ENCODE results near the gene EFCAB8.
"Not testable (repeated sequence)": the region's sequence is repeated elsewhere in the genome, so short reads cannot be mapped to it uniquely, and the experiment has no call there.

EFCAB8 gene

GRCh38 chr20:32842688-32843524 lies 15.8 kb upstream of the EFCAB8 start:
- DNase-seq = no peak

- DNase-seq = no peak
Observed at GRCh38 chr20:32845786-32846185, 12.9 kb upstream of the EFCAB8 start.

- DNase-seq = no peak
Observed at GRCh38 chr20:32846852-32847251, 11.9 kb upstream of the EFCAB8 start.

- DNase-seq = no peak
Observed at GRCh38 chr20:32847964-32848363, 10.8 kb upstream of the EFCAB8 start.

GRCh38 chr20:32848846-32849245 lies 9.9 kb upstream of the EFCAB8 start:
- no peak for DNase-seq

GRCh38 chr20:32849577-32849976 lies 9.1 kb upstream of the EFCAB8 start:
- DNase-seq = no peak

GRCh38 chr20:32855387-32855786 lies 3.3 kb upstream of the EFCAB8 start:
- DNase-seq = no peak

- DNase-seq = no peak
Observed at GRCh38 chr20:32858189-32858588, 534 bp upstream of the EFCAB8 start.

- no peak for DNase-seq
Observed at GRCh38 chr20:32861446-32861845, 2.7 kb downstream of the EFCAB8 start.

GRCh38 chr20:32869562-32869961 lies 10.8 kb downstream of the EFCAB8 start:
- DNase-seq = no peak

- not testable (repeated sequence) for DNase-seq
Observed at GRCh38 chr20:32870526-32870925, 11.8 kb downstream of the EFCAB8 start.

GRCh38 chr20:32870985-32871384 lies 12.3 kb downstream of the EFCAB8 start:
- no peak for DNase-seq

- no peak for DNase-seq
Observed at GRCh38 chr20:32871627-32872160, 13.0 kb downstream of the EFCAB8 start.

- no peak for DNase-seq
Observed at GRCh38 chr20:32872266-32872665, 13.5 kb downstream of the EFCAB8 start.

- no peak for DNase-seq
Observed at GRCh38 chr20:32875673-32876072, 16.9 kb downstream of the EFCAB8 start.

GRCh38 chr20:32877507-32877906 lies 18.8 kb downstream of the EFCAB8 start:
- DNase-seq = no peak

- DNase-seq = no peak
Observed at GRCh38 chr20:32878820-32879219, 20.1 kb downstream of the EFCAB8 start.

GRCh38 chr20:32879538-32879937 lies 20.8 kb downstream of the EFCAB8 start:
- no peak for DNase-seq

- no peak for DNase-seq
Observed at GRCh38 chr20:32880635-32881034, 21.9 kb downstream of the EFCAB8 start.

GRCh38 chr20:32883081-32883480 lies 24.4 kb downstream of the EFCAB8 start:
- DNase-seq = no peak

GRCh38 chr20:32885185-32885584 lies 26.5 kb downstream of the EFCAB8 start:
- no peak for DNase-seq

- DNase-seq = no peak
Observed at GRCh38 chr20:32885952-32886351, 27.2 kb downstream of the EFCAB8 start.

GRCh38 chr20:32886652-32887051 lies 27.9 kb downstream of the EFCAB8 start:
- no peak for DNase-seq

GRCh38 chr20:32887492-32887891 lies 28.8 kb downstream of the EFCAB8 start:
- no peak for DNase-seq

GRCh38 chr20:32888636-32889035 lies 29.9 kb downstream of the EFCAB8 start:
- DNase-seq = no peak

Measured in central memory CD4-positive, alpha-beta T cell (primary cell).